Measurements from ENCODE around the gene PSMD2. TPM values are rescaled to one million over a fixed set of nuclear protein-coding genes. Genes with fewer than 3 reads are reported as not detected.

Gene PSMD2
- total RNA-seq, 1 donor from 2014 or later = 210 TPM

- no peak for DNase-seq
- Mint-ChIP-seq H3K4me1 (peaks cover 33% of the 10 kb centered on the region), H3K9me3 (no peaks in the 10 kb centered on the region), H3K36me3 (ENCODE audit: low read depth) (peaks cover 48% of the 10 kb centered on the region), H3K27me3 (peaks cover 5% of the 10 kb centered on the region), H3K4me3 (peak overlapping the region; percentile 84), H3K27ac (peak overlapping the region; percentile 85)
- intact Hi-C loops (cut with micrococcal nuclease) = loop anchor here (1.0 kb wide), 3 partner anchors 20 to 36 kb away; partner anchors contain the start of gene PSMD2
- no peak for ATAC-seq (ENCODE audit: low read depth)
- no peak for TF ChIP-seq CTCF (IDR thresholded peaks at IDR 0.05)
- ChIA-PET POLR2A (interaction anchor here (0.9 kb wide), 1 partner anchor 36 kb away, joined by 3 read pairs; no protein-coding TSS in a partner anchor), CTCF (no interaction called here)
These were observed 36.2 kb downstream of the PSMD2 start for GRCh38 chr3:184335291-184335660.

- ATAC-seq (ENCODE audit: low read depth) (peak; percentile 79), DNase-seq (peak; percentile 92)
- ChIA-PET POLR2A (interaction anchor here (0.9 kb wide), 1 partner anchor 36 kb away, joined by 3 read pairs; no protein-coding TSS in a partner anchor), CTCF (no interaction called here)
- H3K4me3 Mint-ChIP-seq = peak overlapping the region; percentile 84
- TF ChIP-seq CTCF (IDR thresholded peaks at IDR 0.05) = no peak
- peaks cover 43% of the 10 kb centered on the region for H3K36me3 Mint-ChIP-seq (ENCODE audit: low read depth)
- peak overlapping the region; percentile 85 for H3K27ac Mint-ChIP-seq
- intact Hi-C loops (cut with micrococcal nuclease) = loop anchor here (1.0 kb wide), 3 partner anchors 21 to 37 kb away; partner anchors contain the start of gene PSMD2
- H3K27me3 Mint-ChIP-seq = peaks cover 5% of the 10 kb centered on the region
- H3K4me1 Mint-ChIP-seq = peaks cover 33% of the 10 kb centered on the region
- H3K9me3 Mint-ChIP-seq = no peaks in the 10 kb centered on the region
These were observed 36.9 kb downstream of the PSMD2 start for GRCh38 chr3:184335661-184336546.

GRCh38 chr3:184336547-184337398, 37.7 kb downstream of the PSMD2 start:
- Mint-ChIP-seq H3K9me3 (no peaks in the 10 kb centered on the region), H3K27me3 (peaks cover 5% of the 10 kb centered on the region), H3K36me3 (ENCODE audit: low read depth) (peaks cover 34% of the 10 kb centered on the region), H3K4me1 (peaks cover 33% of the 10 kb centered on the region), H3K4me3 (peak overlapping the region; percentile 84), H3K27ac (peak overlapping the region; percentile 73)
- POLR2A ChIA-PET = interaction anchor here (0.9 to 1.5 kb wide), 2 partner anchors 37 to 39 kb away, joined by 3 read pairs; partner anchors contain the start of gene PSMD2
- CTCF ChIA-PET = interaction anchor here (1.5 kb wide), 1 partner anchor 16 kb away, joined by 3 read pairs; no protein-coding TSS in a partner anchor
- TF ChIP-seq CTCF (IDR thresholded peaks at IDR 0.05) = no peak
- intact Hi-C loops (cut with micrococcal nuclease) = no loop called here
- ATAC-seq (ENCODE audit: low read depth) = peak; percentile 7
- DNase-seq = no peak

- POLR2A ChIA-PET = interaction anchor here (0.8 to 1.5 kb wide), 3 partner anchors 24 to 40 kb away, joined by 3 read pairs; partner anchors contain the start of gene PSMD2
- intact Hi-C loops (cut with micrococcal nuclease) = no loop called here
- peaks cover 33% of the 10 kb centered on the region for H3K4me1 Mint-ChIP-seq
These were observed 38.3 kb downstream of the PSMD2 start, which contains the start of gene FAM131A for GRCh38 chr3:184337399-184337714. TSS of gene FAM131A (plus strand) at chr3:184337600. CDS start at chr3:184337631, 31 bp downstream.

More at GRCh38 chr3:184337399-184337714, 38.3 kb downstream of the PSMD2 start, which contains the start of gene FAM131A:
- Mint-ChIP-seq H3K27ac (peak within 1 kb of the TSS; percentile 73), H3K9me3 (no peaks in the 10 kb centered on the region), H3K27me3 (peaks cover 5% of the 10 kb centered on the region), H3K4me3 (peak within 1 kb of the TSS; percentile 84), H3K36me3 (ENCODE audit: low read depth) (peaks cover 29% of the 10 kb centered on the region)
- no peak for DNase-seq
- TF ChIP-seq CTCF (IDR thresholded peaks at IDR 0.05) = no peak
- CTCF ChIA-PET = interaction anchor here (1.5 kb wide), 1 partner anchor 16 kb away, joined by 3 read pairs; no protein-coding TSS in a partner anchor
- no peak for ATAC-seq (ENCODE audit: low read depth)
